HG03575 (cell line): ENCODE results near the gene NKX2-8.

Experiments
- ATAC-seq: cut with Tn5 transposase; IDR thresholded peaks from one replicate; pipeline ENCODE4 v1.9.1; 2021; ENCODE audit not compliant: unreplicated experiment, insufficient number of reproducible peaks, low FRiP score; ENCODE audit errors: extremely low read depth

The NKX2-8 gene

GRCh38 chr14:36582011-36582873 lies at the start of gene NKX2-8:
Gene NKX2-8, minus strand, starts transcription at chr14:36582614. Its CDS starts 225 bp downstream, at chr14:36582389.
- ATAC-seq = no peak

GRCh38 chr14:36627981-36628380 lies 45.6 kb upstream of the NKX2-8 start:
- ATAC-seq = no peak

GRCh38 chr14:36626151-36626550 lies 43.7 kb upstream of the NKX2-8 start:
- ATAC-seq = no peak

GRCh38 chr14:36625436-36625835 lies 43.0 kb upstream of the NKX2-8 start:
- ATAC-seq = no peak

GRCh38 chr14:36625014-36625413 lies 42.6 kb upstream of the NKX2-8 start:
- no peak for ATAC-seq

GRCh38 chr14:36619853-36620252 lies 37.4 kb upstream of the NKX2-8 start:
- no peak for ATAC-seq

GRCh38 chr14:36619131-36619530 lies 36.7 kb upstream of the NKX2-8 start:
- ATAC-seq = no peak

GRCh38 chr14:36618641-36619040 lies 36.2 kb upstream of the NKX2-8 start:
- ATAC-seq = no peak

- no peak for ATAC-seq
Measured at GRCh38 chr14:36617824-36618223, 35.4 kb upstream of the NKX2-8 start.

- no peak for ATAC-seq
Measured at GRCh38 chr14:36605506-36605857, 23.1 kb upstream of the NKX2-8 start.

GRCh38 chr14:36604757-36605505 lies 22.5 kb upstream of the NKX2-8 start:
- ATAC-seq = no peak

- ATAC-seq = no peak
Measured at GRCh38 chr14:36600431-36600830, 18.0 kb upstream of the NKX2-8 start.

GRCh38 chr14:36591482-36591881 lies 9.1 kb upstream of the NKX2-8 start:
- ATAC-seq = no peak

- no peak for ATAC-seq
Measured at GRCh38 chr14:36588788-36589187, 6.4 kb upstream of the NKX2-8 start.

GRCh38 chr14:36588119-36588518 lies 5.7 kb upstream of the NKX2-8 start:
- no peak for ATAC-seq

- no peak for ATAC-seq
Measured at GRCh38 chr14:36585100-36585499, 2.7 kb upstream of the NKX2-8 start.

- no peak for ATAC-seq
Measured at GRCh38 chr14:36583893-36584811, 1.7 kb upstream of the NKX2-8 start.

GRCh38 chr14:36583242-36583892 lies 953 bp upstream of the NKX2-8 start:
- ATAC-seq = no peak

- no peak for ATAC-seq
Measured at GRCh38 chr14:36582874-36583241, 444 bp upstream of the NKX2-8 start.
